GM19351 (cell line): ENCODE data around the gene ABCC10.
"Not testable (repeated sequence)": the region's sequence is repeated elsewhere in the genome, so short reads cannot be mapped to it uniquely, and the experiment has no call there.

Experiments used
- ATAC-seq: cut with Tn5 transposase; IDR thresholded peaks from one replicate; pipeline ENCODE4 v1.9.1; 2021; ENCODE audit warnings: mild to moderate bottlenecking, moderate library complexity; ENCODE audit not compliant: unreplicated experiment

Gene ABCC10, protein sequence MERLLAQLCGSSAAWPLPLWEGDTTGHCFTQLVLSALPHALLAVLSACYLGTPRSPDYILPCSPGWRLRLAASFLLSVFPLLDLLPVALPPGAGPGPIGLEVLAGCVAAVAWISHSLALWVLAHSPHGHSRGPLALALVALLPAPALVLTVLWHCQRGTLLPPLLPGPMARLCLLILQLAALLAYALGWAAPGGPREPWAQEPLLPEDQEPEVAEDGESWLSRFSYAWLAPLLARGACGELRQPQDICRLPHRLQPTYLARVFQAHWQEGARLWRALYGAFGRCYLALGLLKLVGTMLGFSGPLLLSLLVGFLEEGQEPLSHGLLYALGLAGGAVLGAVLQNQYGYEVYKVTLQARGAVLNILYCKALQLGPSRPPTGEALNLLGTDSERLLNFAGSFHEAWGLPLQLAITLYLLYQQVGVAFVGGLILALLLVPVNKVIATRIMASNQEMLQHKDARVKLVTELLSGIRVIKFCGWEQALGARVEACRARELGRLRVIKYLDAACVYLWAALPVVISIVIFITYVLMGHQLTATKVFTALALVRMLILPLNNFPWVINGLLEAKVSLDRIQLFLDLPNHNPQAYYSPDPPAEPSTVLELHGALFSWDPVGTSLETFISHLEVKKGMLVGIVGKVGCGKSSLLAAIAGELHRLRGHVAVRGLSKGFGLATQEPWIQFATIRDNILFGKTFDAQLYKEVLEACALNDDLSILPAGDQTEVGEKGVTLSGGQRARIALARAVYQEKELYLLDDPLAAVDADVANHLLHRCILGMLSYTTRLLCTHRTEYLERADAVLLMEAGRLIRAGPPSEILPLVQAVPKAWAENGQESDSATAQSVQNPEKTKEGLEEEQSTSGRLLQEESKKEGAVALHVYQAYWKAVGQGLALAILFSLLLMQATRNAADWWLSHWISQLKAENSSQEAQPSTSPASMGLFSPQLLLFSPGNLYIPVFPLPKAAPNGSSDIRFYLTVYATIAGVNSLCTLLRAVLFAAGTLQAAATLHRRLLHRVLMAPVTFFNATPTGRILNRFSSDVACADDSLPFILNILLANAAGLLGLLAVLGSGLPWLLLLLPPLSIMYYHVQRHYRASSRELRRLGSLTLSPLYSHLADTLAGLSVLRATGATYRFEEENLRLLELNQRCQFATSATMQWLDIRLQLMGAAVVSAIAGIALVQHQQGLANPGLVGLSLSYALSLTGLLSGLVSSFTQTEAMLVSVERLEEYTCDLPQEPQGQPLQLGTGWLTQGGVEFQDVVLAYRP (N-terminal part only)

DNA sequence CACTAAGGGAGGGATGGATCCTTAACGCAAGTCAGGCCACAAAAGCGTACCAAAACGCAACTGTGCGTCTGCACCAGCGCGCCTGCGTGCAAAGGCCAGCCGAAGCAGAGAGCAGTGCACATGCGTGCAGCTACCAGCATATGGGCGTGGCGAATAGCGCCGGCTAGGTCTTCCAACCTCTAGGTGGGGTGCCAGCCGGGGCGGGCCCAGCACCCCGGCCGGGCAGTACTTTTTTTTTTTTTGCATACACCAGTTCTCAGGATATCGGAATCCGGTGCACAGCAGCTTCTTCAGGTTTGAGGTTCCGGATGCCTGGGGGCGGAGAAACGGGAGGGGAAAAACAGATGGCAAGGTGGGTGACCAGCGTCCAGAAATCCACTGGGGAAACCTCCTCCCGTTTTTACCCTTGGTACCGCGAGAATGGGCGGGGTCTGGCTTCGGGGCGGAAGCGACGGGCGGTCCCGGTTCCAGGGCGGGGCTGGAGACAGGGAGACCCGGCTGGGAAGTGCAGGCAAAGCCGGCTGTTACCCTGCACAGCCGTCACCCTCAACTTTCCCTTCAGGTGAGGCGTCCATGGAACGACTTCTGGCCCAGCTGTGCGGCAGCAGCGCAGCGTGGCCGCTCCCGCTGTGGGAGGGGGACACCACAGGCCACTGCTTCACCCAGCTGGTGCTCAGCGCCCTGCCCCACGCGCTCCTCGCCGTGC lies at the start of gene ABCC10:
Gene ABCC10 (plus strand): TSS at position 136 of the 706 bp plus-strand sequence. CDS start 438 bp downstream, at position 574.
- ATAC-seq = peak; percentile 93

DNA sequence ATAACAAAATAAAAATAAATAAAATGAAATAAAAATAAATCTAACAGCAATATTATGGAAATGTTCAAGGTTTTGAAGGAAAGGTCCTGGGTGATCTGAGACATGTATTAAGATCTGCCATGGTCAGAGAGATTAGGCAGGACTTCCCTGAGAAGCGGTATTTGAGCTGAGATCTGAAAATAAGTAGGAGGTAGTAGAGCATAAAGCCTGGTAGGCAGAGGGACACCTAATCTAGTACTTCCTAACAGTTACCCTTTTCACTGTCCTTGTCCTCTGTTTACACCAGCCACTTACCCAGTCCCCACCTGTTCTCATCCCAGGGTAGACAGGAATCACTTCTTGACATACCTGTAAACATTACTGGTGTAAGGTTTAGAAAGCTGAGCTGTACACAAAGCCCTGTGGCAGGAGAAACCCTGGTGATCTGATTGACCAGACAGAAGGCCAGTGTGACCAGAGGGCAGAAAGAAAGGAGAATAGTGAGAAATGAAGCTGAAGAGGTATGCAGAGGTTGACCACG lies 49.6 kb upstream of the ABCC10 start:
- no peak for ATAC-seq

DNA sequence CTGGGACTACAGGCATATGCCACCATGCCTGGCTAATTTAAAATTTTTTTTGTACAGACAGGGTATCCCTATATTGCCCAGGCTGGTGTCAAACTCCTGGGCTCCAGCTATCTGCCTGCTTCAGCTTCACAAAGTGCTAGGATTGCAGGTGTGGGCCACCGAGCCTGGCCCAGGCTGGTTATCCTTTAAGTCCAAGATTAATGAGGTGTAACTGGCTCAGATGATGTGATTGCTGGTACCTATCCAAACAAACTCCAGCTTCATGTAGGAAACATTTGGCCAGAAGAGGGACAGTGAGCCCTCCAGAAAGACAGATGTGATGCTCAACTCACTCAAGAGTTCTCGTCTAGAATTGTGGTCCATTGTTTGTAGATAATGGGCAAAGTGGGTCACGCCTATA lies 48.7 kb upstream of the ABCC10 start:
- ATAC-seq = no peak

DNA sequence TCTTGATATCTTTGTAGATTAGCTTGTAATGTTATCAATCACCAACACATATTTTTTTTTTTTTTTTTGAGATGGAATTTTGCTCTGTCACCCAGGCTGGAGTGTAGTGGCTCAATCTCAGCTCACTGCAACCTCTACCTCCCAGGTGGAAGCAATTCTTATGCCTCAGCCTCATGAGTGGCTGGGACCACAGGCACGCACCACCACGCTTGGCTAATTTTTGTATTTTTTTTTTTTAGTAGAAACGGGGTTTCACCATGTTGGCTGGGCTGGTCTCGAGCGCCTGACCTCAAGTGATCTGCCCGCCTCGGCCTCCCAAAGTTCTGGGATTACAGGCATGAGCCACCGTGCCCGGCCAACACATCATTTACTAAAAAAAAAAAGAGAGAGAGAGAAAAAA lies 46.5 kb upstream of the ABCC10 start:
- ATAC-seq = not testable (repeated sequence)

DNA sequence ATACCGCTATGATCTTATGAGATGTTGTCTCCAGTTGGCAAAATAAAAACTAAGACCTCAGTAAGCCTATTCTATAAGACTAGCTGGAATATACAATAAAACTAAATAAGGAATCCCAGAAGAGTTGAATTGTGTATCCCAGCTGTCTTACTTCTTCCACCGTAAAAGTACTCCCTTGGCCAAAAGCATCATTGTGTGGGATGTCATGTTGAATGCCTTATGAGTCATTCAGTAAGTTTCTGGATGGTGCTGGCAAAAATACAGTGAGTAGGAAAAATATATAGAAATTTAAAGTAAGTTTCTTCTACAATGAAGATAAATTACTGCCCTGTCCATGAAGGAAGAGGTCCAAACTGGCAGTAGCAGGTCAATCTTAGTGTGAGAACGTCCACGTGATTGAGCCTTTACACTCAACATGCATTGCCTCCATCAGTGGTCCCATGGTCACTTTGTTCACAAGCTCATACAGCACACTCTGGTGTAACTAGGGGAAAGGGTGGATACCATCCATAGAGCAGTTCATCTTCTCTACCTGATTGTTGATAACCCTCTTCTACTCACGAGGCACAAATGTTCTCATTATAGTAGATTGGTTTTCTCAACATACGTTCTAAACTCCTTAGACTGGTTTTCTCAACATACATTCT lies 44.2 kb upstream of the ABCC10 start:
- no peak for ATAC-seq

DNA sequence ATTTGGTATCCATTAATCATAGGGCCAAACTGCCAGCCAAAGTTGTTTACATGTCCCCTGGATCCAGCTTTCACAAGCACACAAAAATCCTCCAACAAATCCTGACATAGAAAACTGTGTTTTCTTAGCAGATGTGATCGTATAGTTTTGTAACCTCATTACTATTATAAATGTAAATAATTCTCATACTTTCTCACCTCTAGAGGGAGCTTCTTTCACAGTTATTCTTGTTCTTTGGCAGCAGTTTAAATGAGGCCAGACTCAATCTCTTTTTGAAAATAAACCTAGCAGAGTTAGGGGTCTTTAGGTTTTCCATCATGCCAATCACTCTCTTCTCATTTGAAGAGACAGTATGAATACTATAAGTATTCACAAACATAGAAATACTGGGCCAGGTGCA lies 40.8 kb upstream of the ABCC10 start:
- ATAC-seq = no peak

DNA sequence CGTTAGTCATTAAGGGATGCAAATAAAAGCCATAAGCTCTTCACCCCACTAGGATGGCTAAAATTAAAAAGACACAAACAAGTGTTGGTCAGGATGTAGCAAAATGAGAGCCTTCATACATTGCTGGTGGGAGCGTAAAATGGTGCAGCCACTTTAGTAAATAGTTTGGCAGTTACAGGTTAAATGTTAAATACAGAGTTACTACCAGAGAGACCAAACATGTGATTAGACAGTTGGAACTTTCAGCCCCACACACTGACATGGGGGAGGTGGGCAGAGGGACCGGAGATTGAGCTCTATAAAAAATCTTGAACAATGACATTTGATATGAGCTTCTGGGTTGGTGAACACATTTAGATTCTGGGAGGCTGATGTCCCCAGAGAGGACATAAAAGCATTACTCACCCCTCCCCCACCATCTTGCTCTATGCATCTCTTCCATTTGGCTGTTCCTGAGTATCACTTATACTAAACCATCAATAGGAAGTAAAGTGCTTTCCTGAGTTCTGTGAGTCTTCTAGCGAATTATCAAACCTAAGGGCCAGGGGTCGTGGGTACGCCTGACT lies 37.5 kb upstream of the ABCC10 start:
- ATAC-seq = no peak

DNA sequence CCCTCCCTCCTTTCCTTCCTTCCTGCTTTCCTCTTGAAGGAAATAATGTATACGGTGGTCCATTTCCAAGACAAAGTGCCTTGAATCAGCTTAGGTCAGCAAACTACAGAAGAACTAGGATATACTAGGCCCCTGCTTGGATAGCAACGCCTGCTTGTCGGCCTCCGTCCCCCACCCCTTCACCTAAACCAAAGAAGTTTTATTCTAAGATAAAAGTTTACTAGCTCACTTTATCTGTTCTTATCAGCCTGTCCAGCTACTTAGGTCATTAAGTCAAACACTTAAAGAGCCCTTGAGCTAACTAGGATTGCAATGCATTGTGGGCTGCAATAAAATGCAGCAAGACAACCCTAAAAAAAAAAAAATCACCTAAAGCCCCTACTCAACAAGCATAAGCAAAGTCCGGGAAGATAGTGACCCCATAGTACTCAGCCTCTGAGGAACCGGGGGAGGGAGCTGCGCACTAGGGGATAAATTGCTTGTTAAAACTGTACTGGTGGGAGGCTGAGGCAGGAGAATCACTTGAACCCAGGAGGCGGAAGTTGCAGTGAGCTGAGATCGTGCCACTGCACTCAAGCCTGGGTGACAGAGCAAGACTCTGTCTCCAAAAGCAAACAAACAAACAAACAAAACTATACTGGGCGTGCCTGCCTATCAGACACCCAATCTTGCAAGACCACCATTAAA lies 36.4 kb upstream of the ABCC10 start:
- ATAC-seq = not testable (repeated sequence)

DNA sequence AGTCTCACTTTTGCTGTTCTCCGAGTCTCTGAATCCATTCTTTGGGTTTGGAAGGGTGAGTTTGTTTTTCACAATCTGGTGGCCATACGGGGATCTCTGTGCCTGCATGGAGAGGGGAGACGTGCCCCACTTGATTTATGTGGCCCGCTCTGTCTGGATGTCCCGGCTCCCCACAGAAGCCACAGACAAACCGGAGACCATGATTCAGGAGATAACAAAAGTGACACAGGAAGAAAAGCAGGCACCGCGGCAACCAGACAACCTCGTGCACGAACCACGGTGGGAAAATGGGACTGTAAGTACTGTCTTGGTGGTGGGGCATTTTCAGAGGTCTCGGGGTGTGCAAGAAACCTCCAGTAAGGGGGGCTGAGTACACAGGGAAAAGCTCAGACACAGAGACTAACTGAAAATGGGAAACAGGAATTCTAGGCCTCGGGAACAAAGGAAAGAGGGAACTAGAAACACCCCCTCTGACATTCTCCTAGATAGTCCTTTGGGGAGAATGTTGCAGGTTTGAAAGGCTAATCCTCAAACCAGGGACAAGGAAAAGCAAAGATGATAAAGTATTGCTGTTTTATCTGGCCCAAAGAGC lies 35.8 kb upstream of the ABCC10 start:
- ATAC-seq = no peak

DNA sequence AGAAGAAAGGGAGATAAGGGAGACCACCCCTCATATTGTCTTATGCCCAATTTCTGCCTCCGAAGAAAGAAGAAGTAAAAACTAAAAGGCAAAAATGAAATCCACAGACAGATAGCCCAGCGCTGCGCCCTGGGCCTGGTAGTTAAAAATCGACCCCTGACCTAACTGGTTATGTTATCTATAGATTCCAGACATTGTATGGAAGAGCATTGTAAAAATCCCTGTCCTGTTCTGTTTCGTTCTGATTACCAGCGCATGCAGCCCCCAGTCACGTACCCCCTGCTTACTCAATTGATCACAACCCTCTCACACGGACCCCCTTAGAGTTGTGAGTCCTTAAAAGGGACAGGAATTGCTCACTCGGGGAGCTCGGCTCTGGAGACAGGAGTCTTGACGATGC lies 34.2 kb upstream of the ABCC10 start:
- not testable (repeated sequence) for ATAC-seq

DNA sequence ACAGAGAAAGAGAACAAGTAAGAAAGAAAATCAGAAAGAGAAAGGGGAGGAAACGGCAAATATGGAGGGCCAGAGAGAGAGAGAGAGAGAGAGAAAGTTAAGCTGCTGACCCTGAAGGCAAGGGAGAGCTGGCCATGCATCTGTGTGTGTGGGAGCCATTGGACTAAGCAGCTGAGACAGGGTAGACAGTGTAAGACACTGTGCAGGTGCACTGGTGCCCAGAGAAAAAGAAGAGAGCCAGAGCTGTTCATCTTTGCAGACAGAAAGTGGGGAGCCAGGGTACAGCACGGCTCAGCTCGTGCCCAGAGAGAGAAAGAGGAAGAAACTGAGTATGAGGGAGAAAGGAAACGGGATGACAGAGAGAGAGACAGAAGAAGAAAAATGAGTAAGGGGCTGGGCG lies 33.7 kb upstream of the ABCC10 start:
- ATAC-seq = no peak

DNA sequence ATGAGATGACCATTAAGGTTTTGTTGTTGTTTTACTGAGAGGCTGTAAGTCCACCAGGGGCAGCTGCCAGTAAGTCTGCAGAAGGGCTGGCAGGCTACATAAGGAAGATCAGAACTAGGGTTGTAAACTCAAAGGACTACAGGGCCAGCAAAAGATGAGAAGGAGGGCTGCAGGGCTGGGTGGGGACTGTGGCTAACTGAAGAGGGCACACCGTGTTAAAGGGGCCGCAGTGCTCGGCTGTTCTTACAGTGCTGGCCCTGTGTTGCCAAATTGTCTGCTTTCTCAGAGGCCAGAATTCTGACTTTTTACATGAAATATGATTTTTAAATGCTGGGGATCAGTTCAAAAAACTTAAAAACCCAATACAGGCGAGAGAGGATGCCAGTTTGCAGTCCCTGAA lies 32.4 kb upstream of the ABCC10 start:
- no peak for ATAC-seq

DNA sequence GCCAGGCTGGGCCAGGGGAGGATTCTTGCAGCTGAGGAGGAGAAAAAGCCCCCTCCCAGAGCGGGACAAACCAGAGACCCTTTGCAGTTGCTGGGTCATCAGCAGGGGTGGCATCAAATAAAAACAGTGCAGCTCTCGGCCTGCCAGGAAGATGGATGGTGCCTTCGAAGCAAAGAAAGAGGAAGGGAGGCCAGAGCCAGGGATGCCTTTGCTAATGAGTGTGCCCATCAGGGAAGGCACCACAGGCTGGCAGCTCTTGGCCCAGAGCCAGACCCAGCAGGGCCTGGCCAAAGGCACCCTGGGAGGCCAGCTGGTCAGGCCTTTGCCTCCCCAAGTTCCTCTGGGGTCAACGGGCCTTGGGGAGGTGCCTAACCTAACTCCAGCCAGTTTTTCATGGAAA lies 31.6 kb upstream of the ABCC10 start:
- ATAC-seq = no peak

DNA sequence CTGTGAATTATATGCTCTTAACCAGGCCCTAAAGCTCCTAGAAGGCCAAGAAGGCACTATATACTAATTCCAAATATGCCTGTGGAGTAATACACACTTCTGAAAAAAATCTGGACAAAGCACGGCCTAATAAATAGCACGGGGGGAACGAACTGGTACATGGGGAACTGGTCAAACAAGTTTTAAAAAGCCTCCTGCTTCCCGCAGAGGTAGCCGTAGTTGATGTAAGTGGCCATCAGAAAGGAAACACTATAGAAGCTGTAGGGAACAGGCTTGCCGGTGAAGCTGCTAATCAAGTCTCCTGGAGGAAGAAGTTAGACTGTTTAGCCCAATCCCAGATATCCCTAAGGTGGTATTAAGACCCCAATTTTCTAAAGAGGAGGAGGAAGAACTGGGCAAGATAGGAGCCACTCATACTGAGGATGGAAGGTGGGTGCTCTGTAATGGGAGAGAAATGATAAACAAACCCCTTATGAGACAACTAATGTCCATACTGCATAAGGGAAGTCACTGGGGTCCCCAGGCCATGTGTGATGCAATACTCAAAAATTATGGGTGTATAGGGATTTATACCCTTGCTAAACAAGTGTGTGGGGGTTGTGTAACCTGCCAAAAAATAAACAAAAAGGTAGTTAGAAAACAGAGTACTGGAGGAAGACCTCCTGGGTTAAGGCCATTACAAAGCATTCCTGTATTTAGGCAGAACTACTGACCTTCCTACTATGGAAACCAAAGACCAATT lies 30.8 kb upstream of the ABCC10 start:
- ATAC-seq = no peak

DNA sequence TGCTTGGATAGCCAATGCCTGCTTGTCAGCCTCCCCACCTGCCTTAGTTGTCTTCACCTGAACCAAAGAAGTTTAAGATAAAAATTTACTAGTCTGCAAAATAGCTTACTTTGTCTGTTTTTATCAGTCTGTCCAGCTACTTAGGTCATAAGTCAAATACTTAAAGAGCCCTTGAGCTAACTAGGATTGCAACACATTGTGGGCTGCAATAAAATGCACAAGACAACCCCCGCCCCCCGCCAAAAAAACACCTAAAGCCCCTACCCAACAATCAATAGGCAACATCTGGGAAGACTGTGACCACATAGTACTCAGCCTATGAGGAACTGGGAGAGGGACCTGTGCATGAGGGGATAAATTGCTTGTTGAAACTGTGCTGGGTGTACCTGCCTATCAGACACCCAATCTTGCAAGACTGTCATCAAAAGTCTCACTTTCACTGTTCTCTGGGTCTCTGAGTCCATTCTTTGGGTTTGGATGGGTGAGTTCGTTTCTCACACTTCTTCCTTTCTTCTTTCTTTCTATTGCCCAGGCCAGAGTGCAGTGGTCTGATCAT lies 27.3 kb upstream of the ABCC10 start:
- ATAC-seq = no peak

DNA sequence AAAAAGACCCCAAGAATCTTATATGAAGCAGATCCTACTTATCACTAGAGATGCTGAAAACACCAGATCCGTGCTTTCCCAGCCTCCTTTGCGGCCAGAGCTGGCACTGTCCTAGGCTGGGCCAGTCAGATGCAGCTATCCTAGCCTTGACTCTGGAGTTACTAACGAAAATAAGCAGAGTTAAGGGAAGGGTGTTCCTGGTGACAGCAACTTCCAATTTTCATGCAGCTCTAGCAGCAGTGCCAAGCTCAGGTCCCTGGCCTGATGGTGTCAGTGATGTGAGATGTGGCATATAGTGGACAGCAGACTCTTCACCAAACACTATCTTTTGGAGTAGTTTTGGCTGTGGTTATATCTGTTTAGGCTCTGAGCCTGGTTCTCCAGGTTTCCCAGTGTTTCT lies 25.6 kb upstream of the ABCC10 start:
- ATAC-seq = no peak

DNA sequence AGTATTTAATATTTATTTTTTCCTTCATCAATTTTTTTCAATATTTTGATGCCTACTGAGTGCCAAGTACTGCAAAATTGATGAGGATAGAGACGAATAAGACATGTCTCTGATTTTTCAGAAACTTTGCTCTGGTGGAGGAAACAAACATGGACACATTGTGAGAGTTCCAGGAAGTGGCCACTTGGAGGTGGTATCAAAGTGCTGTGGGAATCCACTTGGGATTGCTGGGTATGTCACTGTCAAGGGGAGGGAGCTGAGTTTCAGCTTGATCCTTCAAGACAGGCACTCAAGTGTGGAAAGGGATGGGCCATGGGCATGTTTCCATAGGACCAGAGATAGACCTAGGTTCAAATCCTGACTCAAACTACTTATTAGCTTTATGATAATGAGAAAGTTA lies 24.5 kb upstream of the ABCC10 start:
- ATAC-seq = no peak

DNA sequence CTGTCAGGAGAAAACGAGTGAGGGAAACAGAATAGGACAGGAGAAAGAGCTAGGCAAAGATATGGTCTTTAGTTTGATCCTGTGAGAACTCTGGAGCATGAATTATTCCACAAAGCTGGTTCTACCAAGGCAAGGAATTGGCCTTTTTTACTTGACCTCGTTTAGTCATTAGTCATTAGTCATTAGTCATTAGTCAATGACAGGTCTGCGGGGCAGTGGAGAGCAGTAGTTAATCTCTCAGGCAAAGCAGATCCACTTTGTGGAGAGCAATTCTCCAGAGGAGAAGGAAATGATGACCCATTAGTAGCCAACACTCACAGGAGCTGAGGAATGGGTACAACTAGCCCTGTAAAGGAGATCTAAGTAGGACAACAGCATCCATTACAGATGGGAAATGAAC lies 22.0 kb upstream of the ABCC10 start:
- no peak for ATAC-seq
